GM19193 (cell line): ENCODE data around the gene TNFAIP8L1.

Experiments
- POLR2A ChIP-seq: IDR thresholded peaks from 4 replicates; pipeline ENCODE4 v1.6.1; 2011; ENCODE audit not compliant: insufficient read depth, insufficient read length; ENCODE audit errors: extremely low read depth

TNFAIP8L1 gene

GRCh38 chr19:4675346-4675745 is 36.0 kb downstream of the TNFAIP8L1 start:
- no peak for TF ChIP-seq POLR2A

- TF ChIP-seq POLR2A: no peak
These were observed 37.8 kb downstream of the TNFAIP8L1 start for GRCh38 chr19:4676955-4677731.

- TF ChIP-seq POLR2A: no peak
These were observed 39.8 kb downstream of the TNFAIP8L1 start for GRCh38 chr19:4678881-4679790.

GRCh38 chr19:4682417-4683200 is 43.3 kb downstream of the TNFAIP8L1 start:
- no peak for TF ChIP-seq POLR2A

- TF ChIP-seq POLR2A: no peak
These were observed 45.2 kb downstream of the TNFAIP8L1 start for GRCh38 chr19:4684312-4685095.

GRCh38 chr19:4686700-4687099 is 47.4 kb downstream of the TNFAIP8L1 start:
- TF ChIP-seq POLR2A: no peak

- no peak for TF ChIP-seq POLR2A
These were observed 48.1 kb downstream of the TNFAIP8L1 start for GRCh38 chr19:4687396-4687795.

GRCh38 chr19:4688587-4688986 is 49.3 kb downstream of the TNFAIP8L1 start:
- TF ChIP-seq POLR2A: no peak

GRCh38 chr19:4689403-4689802 is 50.1 kb downstream of the TNFAIP8L1 start:
- no peak for TF ChIP-seq POLR2A

- no peak for TF ChIP-seq POLR2A
These were observed 51.0 kb downstream of the TNFAIP8L1 start for GRCh38 chr19:4690361-4690760.

GRCh38 chr19:4691373-4691772 is 52.1 kb downstream of the TNFAIP8L1 start:
- no peak for TF ChIP-seq POLR2A

- TF ChIP-seq POLR2A: no peak
These were observed 53.1 kb downstream of the TNFAIP8L1 start for GRCh38 chr19:4692251-4693077.

GRCh38 chr19:4693078-4693350 is 53.7 kb downstream of the TNFAIP8L1 start:
- no peak for TF ChIP-seq POLR2A

GRCh38 chr19:4693471-4694121 is 54.3 kb downstream of the TNFAIP8L1 start:
- no peak for TF ChIP-seq POLR2A
